Stimulated activated CD4-positive, alpha-beta T cell treated with anti-CD3 and anti-CD28 coated beads, Interleukin-12 subunit alpha, Interleukin-12 subunit beta, amount 100 ng/mL, for 48 hours (primary cell): ENCODE results near the gene TMEM45B.
"Not testable (repeated sequence)": the region's sequence is repeated elsewhere in the genome, so short reads cannot be mapped to it uniquely, and the experiment has no call there.

Source experiments
- DNase-seq, 3 donors: peaks; one replicate each; pipeline ENCODE4 v3.0.0-alpha.2; 2020; ENCODE audit warnings: low read depth in 2 of 3, low spot score in 1 of 3

Gene TMEM45B

GRCh38 chr11:129849447-129850130, 33.9 kb downstream of the TMEM45B start:
- DNase-seq = no peak

- DNase-seq = no peak
Observed at GRCh38 chr11:129852125-129852740, 36.6 kb downstream of the TMEM45B start.

GRCh38 chr11:129853518-129854231, 38.0 kb downstream of the TMEM45B start:
- peak in 2 of 3 donors; percentile 7 to 18 for DNase-seq

- DNase-seq = no peak
Observed at GRCh38 chr11:129854232-129854805, 38.7 kb downstream of the TMEM45B start.

DNA sequence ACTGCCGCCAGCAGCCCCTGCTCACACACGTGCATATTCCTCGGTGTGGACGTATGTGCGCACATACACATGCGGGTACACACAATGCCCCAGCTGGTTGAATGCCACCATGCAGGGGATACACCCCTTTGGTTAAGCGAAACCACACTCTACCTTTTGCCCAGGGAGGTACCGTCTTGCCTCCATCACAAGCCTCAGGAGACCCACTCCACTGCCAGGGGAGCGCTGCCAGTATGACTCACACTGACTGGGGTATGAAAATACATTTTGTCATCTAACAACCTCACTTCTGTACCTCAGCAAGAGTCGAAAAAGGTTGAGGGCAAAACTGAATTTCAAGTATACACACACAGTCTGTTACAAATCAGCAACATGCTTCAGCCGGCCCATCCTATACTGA, 39.4 kb downstream of the TMEM45B start:
- DNase-seq = no peak

DNA sequence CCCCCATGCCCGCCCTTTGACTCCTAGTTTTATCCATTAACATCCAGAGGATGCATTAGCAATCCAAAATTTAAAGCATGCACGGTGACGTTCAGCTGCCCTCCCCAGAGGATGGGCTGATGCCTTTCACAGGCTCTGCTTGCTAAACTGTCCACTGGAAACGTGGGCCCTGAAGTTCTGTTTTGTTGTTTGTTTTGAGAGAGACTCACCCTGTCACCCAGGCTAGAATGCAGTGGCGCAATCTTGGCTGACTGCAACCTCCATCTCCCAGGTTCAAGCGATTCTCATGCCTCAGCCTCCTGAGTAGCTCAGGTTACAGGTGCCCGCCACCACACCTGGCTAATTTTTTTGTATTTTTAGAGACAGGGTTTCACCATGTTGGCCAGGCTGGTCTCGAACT, 40.4 kb downstream of the TMEM45B start:
- no peak for DNase-seq

DNA sequence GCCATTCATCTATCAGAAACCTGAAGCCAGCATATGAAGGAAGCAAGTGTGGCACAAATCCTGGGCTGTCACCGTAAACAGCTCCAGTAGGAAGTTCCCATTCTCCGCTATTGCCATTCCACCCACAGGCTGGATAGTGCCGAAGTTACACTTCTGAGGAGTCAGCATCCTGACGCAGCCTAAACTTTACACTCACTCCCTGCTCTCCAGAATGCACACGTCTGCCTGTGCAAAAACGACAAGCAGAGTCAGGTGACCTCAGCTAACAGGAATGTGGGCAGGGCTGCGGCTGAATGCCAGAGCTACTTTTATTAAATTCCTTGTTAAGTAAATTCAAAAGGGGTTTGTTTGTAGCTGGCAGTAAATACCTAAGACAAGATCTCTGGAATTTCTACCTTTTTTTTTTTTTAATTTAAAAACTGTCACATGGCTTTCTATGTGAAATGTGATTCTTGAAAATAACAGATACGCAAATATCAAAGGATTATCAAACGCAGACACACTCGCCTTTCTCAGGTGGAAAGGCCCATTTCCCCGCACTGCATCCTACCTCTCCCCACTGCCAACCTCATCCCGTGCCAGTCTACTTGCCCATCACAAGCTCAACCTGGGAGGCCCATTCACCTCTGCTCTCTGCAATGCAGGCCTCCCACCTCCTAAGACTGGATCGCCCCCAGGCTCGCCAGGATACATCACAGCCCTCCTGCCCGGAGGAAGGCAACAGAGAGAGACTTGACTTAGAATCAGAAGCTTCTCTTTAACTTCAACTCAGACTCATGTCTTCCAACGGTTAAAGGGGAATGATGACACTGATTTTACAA, 46.3 kb downstream of the TMEM45B start:
- no peak for DNase-seq

- DNase-seq = no peak
Observed at GRCh38 chr11:129864811-129865210, 49.2 kb downstream of the TMEM45B start.

GRCh38 chr11:129865701-129866100, 50.1 kb downstream of the TMEM45B start:
- DNase-seq = no peak

DNA sequence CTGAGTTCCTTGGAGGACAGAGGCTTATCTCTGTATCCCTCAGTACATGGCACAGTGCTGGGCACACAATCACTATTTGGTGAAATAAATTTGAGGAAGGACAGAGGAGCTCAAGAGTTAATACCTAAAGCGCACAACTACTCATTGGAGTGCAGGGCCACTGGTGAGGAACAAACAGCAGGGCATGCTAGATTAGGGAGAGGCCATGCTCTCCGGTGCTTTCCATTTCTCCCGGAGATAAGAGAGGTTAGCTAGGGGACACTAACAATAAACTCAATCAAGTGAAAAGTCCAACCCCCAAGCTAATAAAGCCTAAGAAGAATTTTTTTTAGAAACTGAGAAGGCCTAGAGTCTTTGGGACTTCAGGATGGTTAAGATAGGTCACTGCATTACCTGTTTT, 50.7 kb downstream of the TMEM45B start:
- no peak for DNase-seq

DNA sequence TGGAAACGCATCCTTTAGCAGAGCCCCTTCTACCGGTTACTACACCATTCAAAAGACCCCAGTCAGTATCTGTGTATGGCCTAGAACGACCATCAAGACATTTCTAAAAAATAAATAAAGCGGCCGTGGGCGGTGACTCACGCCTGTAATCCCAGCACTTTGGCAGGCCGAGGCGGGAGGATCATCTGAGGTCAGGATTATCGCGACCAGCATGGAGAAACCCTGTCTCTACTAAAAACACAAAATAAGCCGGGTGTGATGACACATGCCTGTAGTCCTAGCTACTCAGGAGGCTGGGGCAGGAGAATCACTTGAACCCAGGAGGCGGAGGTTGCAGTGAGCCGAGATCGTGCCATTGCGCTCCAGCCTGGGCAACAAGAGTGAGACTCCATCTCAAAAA, 53.0 kb downstream of the TMEM45B start:
- not testable (repeated sequence) for DNase-seq

DNA sequence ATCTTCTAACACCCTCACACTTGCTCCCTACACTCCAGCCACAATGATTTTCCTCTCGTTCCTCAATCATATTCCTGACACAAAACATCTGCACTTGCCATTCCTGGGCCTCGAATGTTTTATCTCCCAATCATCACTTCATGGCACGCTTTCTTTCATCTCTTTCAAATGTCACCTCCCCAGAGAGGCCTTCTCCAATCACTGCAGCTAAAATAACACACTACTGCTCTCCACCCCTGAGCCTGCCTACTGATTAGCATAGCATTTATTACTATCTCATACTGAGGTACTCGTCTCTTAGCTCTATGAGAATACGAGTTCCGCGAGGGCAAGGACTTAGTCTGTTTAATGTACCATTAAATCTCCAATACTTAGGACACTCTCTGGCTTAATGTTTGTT, 56.3 kb downstream of the TMEM45B start:
- DNase-seq = no peak

GRCh38 chr11:129880311-129880710, 64.7 kb downstream of the TMEM45B start:
- DNase-seq = no peak

DNA sequence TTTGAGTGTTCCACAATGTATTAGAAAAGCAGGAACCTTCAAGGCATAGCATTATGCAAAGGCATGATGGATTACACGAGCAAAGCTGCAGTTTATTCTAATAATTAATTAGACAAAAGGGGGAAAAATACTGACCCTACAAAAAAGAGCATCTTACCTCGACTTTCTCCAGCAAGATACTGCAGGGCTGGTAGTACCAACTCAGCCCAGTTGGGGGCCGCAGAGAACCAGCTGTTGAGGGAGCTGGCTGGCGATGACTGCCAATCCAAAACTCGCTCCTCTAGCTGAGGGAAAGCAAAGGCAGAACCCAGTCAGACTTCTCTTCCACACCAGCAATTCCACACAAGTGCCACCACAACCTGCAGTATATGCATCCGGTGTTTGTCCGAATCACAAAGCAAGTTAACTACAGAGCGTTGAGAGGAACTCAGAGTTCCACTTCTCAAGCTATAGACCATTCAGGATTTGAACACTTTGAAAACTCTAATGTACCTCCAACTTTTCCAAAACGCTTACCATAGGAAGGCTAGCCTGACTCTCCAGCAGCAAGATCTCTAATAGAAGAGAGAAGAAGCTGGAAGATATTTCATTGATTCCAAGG, 66.0 kb downstream of the TMEM45B start:
- peak in 2 of 3 donors; percentile 16 to 27 for DNase-seq

DNA sequence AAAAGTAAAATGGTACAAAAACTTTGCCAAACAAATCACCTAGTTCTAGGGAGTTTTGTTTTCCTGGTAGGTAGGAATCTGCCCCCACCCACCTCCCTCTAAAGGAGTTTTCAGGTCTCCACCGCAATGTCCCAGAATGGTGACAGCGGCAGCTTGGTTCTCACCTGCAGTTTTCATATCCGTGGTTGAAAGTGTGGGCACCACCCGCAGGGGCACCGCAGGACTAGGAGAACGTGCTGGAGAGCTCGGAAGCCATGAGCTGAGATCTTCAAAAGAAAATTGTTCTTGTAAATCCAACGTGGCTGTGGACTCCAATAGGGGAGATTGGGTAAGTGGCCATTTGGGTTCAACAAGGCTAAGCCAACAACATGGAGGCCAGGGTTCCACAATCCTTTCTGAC, 68.9 kb downstream of the TMEM45B start:
- no peak for DNase-seq

DNA sequence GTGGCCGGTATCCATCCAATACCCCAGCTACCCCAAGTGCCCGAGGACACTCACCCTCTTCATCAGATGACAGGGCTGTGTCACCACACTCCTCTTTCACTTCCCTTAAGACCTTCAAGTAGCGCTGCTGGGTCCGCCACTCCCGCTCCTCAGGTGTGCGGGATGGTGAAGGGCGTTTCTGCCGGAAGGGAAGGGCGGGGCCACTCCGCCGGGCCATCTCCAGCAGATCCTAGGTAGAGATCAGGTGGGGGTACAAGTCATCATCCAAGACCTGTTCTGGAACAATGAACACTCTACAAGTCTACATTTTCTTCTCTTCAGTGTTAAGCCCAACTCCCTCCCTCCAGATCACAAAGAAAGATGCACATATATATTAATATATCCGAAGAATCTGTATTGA, 69.7 kb downstream of the TMEM45B start:
- DNase-seq = no peak

GRCh38 chr11:129888451-129888850, 72.8 kb downstream of the TMEM45B start:
- no peak for DNase-seq

- DNase-seq = no peak
Observed at GRCh38 chr11:129894278-129895125, 78.9 kb downstream of the TMEM45B start.

DNA sequence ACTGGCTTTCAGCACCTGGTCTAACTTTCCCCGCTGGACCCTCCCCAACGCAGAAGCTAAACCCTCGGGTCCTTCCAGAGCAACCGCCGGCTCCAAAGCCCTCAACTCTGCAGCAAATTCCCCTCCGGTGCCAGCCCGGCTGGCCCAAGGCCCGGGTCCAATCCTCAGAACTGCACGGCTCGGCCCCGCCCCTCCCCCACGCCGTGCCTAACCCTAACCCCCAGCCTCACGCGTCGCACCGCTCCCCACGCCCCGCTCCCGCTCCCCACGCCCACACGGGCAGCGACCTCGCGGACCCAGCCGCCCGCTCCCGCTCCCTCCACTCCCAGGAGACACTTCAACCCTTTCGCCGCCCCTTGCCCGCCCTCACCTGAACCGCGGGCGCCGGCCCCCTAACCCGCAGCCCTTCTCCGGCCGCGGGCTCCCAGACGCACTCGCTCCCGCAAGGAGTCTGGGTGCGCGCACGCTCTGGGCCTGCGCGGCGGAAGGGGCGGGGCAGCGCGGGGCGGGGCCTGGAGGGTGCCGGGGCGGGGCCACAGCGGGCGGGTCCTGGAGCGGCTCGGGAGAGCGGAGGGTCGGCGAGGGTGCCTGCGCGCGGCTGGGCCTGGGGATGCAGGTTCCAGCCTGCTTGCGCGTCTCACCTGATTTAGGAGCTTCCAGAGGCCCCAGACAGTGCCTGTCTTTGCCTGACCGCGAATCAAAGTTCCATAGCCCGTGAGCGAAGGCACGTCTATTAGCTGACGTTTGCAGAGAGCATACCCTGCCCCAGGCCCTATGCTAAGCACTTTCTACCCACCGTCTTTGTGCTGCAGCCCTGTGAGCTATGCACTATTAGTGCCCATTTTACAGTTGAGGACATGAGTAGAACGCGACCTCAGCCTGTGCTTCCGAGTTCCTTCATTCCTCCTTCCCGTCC, 79.7 kb downstream of the TMEM45B start, which contains the start of gene NFRKB:
TSS of gene NFRKB (minus strand) at position 453 of the 916 bp plus-strand sequence. CDS start 2,729 bp downstream, outside the sequence.
- peak; percentile 74 to 83 (median 83) for DNase-seq
